Muscle layer of colon (tissue), 2 donors: ENCODE data around the gene OR2S2.

Experiments used
- H3K27ac ChIP-seq: one replicate; pipeline ENCODE4 v1.7.0; 2013; ENCODE audit warnings: low read depth, mild to moderate bottlenecking, low read length, moderate library complexity
- H3K27me3 ChIP-seq, 2 donors: one replicate each; pipeline ENCODE4 v1.7.0; 2013; ENCODE audit warnings: low read length in 2 of 2, mild to moderate bottlenecking in 2 of 2; ENCODE audit not compliant: insufficient read depth in 2 of 2, control insufficient read depth in 1 of 2
- H3K36me3 ChIP-seq: one replicate; pipeline ENCODE4 v1.7.0; 2013; ENCODE audit warnings: mild to moderate bottlenecking, low read length; ENCODE audit not compliant: insufficient read depth
- H3K4me1 ChIP-seq: one replicate; pipeline ENCODE4 v1.7.0; 2013; ENCODE audit warnings: mild to moderate bottlenecking, low read length; ENCODE audit not compliant: insufficient read depth
- H3K4me3 ChIP-seq, 2 donors: one replicate each; pipeline ENCODE4 v1.7.0; 2013; ENCODE audit warnings: low read length in 2 of 2, low read depth in 1 of 2, mild to moderate bottlenecking in 1 of 2, moderate library complexity in 1 of 2
- H3K9ac ChIP-seq: one replicate; pipeline ENCODE4 v1.7.0; 2013; ENCODE audit warnings: low read length
- H3K9me3 ChIP-seq: one replicate; pipeline ENCODE4 v1.7.0; 2013; ENCODE audit warnings: mild to moderate bottlenecking, low read length
- donor health status: abdominal sarcoma.
- donor health status: Adenocarcinoma of cecum.

Gene OR2S2

DNA sequence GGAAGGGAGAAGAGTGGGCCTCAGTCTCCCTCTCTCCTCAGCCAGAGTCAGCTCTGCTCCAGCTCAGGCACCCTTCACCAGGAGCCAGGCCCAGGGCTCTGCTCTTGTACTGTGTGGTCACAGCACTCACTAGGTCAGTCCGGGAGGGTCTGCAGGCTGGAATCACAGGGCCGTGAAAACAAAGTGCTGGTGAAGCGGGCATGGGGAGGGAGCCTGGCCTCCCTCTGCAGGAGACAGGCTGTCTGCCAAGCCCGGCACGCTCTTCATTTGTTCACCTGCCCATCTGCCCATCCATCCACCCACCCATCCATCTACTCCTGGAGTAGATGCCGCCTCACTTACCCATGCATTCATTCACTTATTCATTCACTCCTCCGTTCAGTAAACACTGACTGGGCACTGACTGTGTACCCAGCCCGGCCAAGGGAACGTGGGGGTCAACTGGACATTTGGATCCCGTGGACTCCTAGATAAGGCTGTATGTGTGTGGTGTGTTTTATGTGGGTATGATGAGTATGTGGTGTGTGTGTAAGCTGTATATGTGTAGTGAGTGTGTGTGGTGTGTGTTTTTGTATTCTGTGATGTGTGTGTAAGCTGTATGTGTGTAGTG, 45.1 kb downstream of the OR2S2 start:
- Histone ChIP-seq H3K27me3 (no peaks in the 10 kb centered on the region), H3K4me3 (no peak overlapping the region), H3K4me1 (peaks cover 32% of the 10 kb centered on the region)

DNA sequence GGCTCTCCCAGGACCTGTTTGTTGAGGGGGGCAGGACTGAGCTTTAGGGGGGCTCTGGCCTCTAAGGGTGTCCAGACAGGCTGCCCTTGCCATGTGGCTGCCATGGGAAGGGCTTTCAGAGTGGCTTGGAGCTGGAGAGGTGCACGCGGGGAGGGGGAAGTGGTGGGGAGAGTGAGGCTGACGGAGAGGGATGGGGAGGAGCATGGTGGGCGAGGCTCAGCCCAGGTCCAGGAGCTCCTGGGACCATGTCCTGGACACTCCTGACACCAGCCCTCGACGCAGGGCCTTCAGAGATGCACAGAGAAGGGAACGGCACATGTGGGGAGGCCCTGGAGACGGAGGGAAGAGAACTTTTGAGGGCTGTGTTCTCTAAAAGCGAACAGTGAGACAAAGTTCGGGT, 46.3 kb downstream of the OR2S2 start:
- Histone ChIP-seq H3K9ac (no peak overlapping the region), H3K27ac (no peak overlapping the region), H3K4me1 (peaks cover 44% of the 10 kb centered on the region)

More for the DNA sequence above, 45.1 kb downstream of the OR2S2 start:
- Histone ChIP-seq H3K36me3 (no peaks in the 10 kb centered on the region), H3K9ac (no peak overlapping the region), H3K27ac (no peak overlapping the region), H3K9me3 (no peaks in the 10 kb centered on the region)

DNA sequence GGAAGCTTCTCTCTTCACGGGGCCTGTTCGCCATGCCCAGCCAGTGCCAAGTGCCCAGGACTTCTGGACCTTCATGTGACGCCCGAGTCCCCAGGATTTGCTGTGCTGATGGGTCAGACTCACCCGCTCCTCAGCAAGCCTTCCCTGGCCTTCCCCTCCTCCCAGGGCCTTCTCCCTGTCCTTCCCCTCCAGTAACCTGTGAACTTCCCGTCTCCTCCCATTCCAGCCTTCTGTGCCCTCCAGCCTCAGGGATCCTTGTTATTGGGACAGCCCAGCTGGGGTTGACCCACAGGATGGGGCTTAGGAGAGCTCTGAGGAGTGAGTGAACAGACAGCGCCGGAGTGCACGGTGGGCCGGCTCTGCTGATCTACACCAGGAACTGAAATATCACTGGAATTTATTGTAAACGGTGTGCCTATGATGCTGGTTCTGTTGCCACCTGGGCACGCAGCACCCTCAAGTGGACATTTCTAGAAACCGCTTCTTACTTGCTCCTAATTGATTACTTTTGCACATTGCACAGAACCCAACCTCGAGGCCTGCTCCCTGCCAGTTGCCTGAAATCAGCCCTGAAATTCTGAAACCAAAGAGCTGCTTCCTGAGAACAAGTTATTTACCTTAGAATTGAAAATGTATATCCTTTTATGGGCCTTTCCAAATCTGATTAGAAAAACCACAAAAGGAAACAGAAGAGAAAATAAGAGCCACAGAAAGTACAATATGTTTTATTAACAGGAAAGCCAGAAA, 47.2 kb downstream of the OR2S2 start:
- Histone ChIP-seq H3K9ac (no peak overlapping the region), H3K4me3 (no peak overlapping the region), H3K4me1 (peaks cover 52% of the 10 kb centered on the region), H3K36me3 (no peaks in the 10 kb centered on the region), H3K9me3 (no peaks in the 10 kb centered on the region), H3K27ac (no peak overlapping the region), H3K27me3 (no peaks in the 10 kb centered on the region)

More for the DNA sequence above, 46.3 kb downstream of the OR2S2 start:
- Histone ChIP-seq H3K9me3 (no peaks in the 10 kb centered on the region), H3K36me3 (no peaks in the 10 kb centered on the region), H3K4me3 (no peak overlapping the region), H3K27me3 (no peaks in the 10 kb centered on the region)

DNA sequence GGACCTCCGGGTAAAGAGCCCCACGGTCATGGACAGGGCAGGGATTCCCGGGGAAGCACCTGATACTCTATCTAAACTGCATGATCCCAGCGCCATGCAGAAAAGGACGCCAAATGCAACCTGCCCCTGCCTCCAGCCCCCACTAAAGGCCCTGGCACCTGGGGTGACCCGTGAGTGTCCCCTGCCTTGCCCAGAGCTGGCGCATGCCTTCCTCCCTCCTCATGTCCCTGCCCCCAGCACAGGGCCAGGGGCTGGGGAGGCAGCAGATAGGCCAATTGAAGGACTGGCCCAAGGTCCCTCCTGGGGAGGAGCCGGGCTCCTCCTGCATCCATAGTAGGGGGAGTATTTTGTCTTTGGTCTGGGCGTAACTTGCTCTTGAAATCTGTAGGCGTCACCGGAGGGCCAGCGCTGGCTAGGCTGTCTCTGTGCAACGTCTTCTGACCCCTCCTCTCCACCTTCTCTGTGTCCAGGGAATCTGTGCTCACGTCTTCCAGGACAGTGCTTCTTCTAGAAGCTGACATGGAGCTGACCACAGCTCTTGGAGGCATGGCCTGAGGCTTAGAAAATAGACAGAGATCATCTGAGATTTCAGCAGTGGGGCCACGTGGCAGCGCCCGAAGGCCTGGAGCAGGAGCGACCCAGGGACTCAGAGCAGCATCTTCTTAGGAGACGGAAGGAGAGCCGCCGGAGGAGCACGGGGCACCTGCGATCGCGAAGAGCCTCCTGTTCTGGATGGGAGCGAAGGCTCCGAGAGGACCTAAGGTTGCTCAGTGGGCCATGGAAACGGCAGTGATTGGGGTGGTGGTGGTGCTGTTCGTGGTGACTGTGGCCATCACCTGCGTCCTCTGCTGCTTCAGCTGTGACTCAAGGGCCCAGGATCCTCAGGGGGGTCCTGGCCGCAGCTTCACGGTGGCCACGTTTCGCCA, 48.0 kb downstream of the OR2S2 start:
- H3K4me3 ChIP-seq = no peak overlapping the region

DNA sequence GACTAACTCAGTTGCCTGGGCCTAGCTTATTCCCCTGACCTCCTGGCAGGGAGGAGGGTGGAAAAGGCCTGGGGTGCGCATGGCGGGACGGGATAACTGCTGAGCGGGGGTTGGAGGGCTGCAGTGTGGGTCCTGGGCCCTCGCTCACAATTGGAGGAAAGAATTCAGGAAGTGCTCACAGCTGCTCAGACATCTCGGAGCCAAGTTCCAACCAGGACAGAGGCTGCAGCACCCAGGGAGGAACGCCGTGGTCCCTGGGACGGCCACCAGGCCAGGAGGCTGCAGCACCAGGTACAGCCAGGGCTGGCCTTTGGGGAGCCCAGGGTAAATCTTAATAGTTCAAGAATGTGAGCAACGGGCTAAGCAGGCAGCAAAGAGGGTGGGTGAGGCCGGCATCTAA, 48.7 kb downstream of the OR2S2 start, which contains the start of gene SPAAR:
SPAAR (plus strand) TSS at position 217 of the 400 bp plus-strand sequence. CDS start 974 bp downstream, outside the sequence.
- no peak within 1 kb of the TSS for H3K9ac ChIP-seq
- no peaks in the 10 kb centered on the region for H3K36me3 ChIP-seq
- H3K27me3 ChIP-seq = no peaks in the 10 kb centered on the region
- peaks cover 66% of the 10 kb centered on the region for H3K4me1 ChIP-seq
- peak within 1 kb of the TSS; percentile 87 for H3K27ac ChIP-seq
- no peak within 1 kb of the TSS for H3K4me3 ChIP-seq
- H3K9me3 ChIP-seq = no peaks in the 10 kb centered on the region

More for the DNA sequence above, 48.0 kb downstream of the OR2S2 start:
- Histone ChIP-seq H3K4me1 (peaks cover 60% of the 10 kb centered on the region), H3K27me3 (no peaks in the 10 kb centered on the region), H3K9me3 (no peaks in the 10 kb centered on the region), H3K27ac (peak overlapping the region; percentile 87), H3K9ac (no peak overlapping the region), H3K36me3 (no peaks in the 10 kb centered on the region)

DNA sequence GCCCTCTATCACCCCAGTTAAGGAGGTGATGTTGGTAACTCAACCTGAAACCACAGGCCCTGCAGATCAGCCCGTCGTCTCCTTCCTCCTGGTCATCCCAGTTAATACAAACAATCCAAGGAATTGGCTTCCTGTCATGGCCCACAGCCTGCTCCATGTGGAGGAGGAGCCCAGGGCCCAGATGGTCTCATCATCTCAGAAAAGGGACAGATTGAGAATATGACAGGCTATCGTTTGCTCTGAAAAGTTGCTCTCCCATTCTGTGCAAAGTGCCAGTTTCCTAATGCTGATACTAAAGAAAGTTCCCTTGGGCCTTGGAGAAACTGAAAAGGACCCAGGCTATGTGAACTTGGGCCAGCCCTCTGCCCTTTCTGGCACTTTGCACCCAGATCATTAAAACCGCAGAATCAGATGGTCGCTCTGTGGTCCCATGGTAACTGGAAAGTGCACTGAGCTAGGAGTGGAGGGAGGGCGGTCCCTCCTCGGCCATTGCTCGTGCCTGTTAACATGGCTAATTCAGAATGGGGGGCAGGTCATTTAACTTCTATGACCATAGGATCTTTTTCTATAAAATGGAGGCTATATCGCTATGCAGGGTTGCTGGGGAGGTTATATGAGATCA, 49.3 kb downstream of the OR2S2 start:
- H3K27ac ChIP-seq = peak overlapping the region; percentile 87
- no peaks in the 10 kb centered on the region for H3K36me3 ChIP-seq
- no peaks in the 10 kb centered on the region for H3K9me3 ChIP-seq
- no peak overlapping the region for H3K4me3 ChIP-seq
- H3K9ac ChIP-seq = no peak overlapping the region
- H3K27me3 ChIP-seq = no peaks in the 10 kb centered on the region
- H3K4me1 ChIP-seq = peaks cover 66% of the 10 kb centered on the region

DNA sequence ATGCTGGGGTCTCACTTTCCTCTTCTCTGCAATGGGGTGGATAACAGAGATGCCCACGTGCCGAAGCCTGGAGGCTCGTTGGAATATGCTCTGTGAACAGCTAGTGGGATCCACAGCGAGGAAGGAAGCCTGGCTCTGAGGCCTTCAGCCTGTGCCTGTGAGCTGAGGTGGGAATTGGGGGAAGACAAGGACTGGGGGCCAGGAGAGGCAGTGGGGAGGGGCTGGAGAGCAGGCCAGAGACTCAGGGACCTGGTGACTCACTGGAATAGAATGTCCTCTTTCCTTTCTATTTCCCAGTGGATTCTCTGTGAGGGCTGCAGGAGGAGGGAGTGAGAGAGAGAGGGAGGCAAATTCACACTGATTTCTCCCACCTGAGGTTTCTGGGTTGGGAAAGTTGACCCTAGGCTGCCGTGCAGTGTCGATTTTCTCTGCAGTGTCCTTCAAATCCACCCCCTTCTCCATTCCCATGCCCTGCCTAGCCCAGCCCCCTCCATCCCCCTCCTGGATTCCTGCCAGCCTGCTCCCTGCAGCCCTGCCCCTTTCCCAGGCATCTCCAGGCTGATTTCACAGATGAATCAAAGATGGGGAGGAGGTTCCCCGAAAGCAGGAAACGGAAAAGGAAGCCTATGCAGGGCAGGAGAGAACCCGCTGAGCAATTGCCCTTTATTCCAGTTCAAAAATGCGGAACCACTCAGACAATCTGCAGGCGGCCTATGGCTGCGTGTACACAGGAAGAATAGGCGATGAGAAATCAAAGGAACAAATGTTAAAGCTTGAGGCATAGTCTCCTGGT, 50.0 kb downstream of the OR2S2 start:
- Histone ChIP-seq H3K36me3 (no peaks in the 10 kb centered on the region), H3K9ac (peak overlapping the region; percentile 47), H3K4me1 (peaks cover 66% of the 10 kb centered on the region), H3K4me3 (peak overlapping the region in 1 of 2 donors; percentile 45), H3K27me3 (no peaks in the 10 kb centered on the region), H3K27ac (peak overlapping the region; percentile 87), H3K9me3 (no peaks in the 10 kb centered on the region)
